HFFc6 (cell line): Measurements from ENCODE around the gene AOPEP. TPM values are rescaled to one million over a fixed set of nuclear protein-coding genes. Genes with fewer than 3 reads are reported as not detected.
A peak's percentile ranks its signal among the peaks of the same experiment; 100 is the strongest.

Experiments used
- DNase-seq: peaks from one replicate; pipeline ENCODE4 v3.0.0-alpha.2; 2018
- H3K27ac Mint-ChIP-seq: 2 replicates; pipeline ENCODE4 v1.8.0; 2020; ENCODE audit warnings: mild to moderate bottlenecking, mixed read lengths
- H3K27me3 Mint-ChIP-seq: 2 replicates; pipeline ENCODE4 v1.8.0; 2021; ENCODE audit warnings: mild to moderate bottlenecking, moderate library complexity, mixed read lengths; ENCODE audit not compliant: insufficient read depth
- H3K36me3 Mint-ChIP-seq: 2 replicates; pipeline ENCODE4 v1.8.0; 2021; ENCODE audit warnings: low read depth, mixed read lengths
- H3K4me1 Mint-ChIP-seq: 2 replicates; pipeline ENCODE4 v1.8.0; 2020; ENCODE audit warnings: low read depth, mixed read lengths
- H3K4me3 Mint-ChIP-seq: 2 replicates; pipeline ENCODE4 v1.8.0; 2020; ENCODE audit warnings: mild to moderate bottlenecking, moderate library complexity, mixed read lengths
- H3K9me3 Mint-ChIP-seq: 2 replicates; pipeline ENCODE4 v1.8.0; 2020; ENCODE audit warnings: mild to moderate bottlenecking, mixed read lengths
- CTCF ChIP-seq: fragments of 200-600 bp; sonication (generic); IDR thresholded peaks from 2 replicates; pipeline ENCODE4 v1.5.0; 2021; ENCODE audit warnings: antibody characterized with exemption, mild to moderate bottlenecking
- total RNA-seq, 6 experiments: library from RNA; stranded (reverse); fragmentation: NEBNext Ultra II Directional; extraction: Animal tissue kit (Norgen Biotek cat#: 25700); gene quantifications; 2 replicates in 1 of 6; 3 replicates in 5 of 6; pipeline ENCODE4 v1.2.3, GENCODE V29; 2021

The AOPEP gene
- total RNA-seq, 6 experiments from 2014 or later, result 32.2 to 46.6 (median 36.3) TPM

DNA sequence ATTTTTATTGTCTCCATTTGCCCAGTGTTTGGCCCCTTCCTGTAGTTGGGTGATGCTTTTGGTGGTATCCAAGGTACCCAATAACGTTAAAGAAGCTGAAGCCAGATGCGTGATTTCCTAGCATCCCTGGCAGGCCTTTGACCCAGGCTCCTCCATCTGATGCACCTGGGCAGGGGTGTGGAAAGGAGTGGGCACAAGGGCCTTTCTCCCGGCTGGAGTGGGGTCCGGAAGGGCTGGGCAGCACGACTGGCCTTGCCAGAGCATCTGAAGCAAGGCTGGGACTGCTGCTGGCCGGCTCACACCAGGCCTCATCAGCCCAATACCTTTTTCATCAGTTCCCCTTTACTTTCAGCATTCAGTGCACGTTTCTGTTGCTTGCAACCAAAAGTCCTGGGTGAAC is 370.8 kb downstream of the AOPEP start:
- peaks cover 21% of the 10 kb centered on the region for H3K27me3 Mint-ChIP-seq
- H3K4me1 Mint-ChIP-seq, result peaks cover 42% of the 10 kb centered on the region
- H3K36me3 Mint-ChIP-seq, result peaks cover 34% of the 10 kb centered on the region; the same call in 1 of the 2 replicates
- no peak overlapping the region for H3K27ac Mint-ChIP-seq
- no peak for DNase-seq
- H3K4me3 Mint-ChIP-seq, result no peak overlapping the region
- no peak for TF ChIP-seq CTCF
- H3K9me3 Mint-ChIP-seq, result no peaks in the 10 kb centered on the region

GRCh38 chr9:95098391-95098921 is 372.0 kb downstream of the AOPEP start:
- Mint-ChIP-seq H3K4me3 (no peak overlapping the region), H3K4me1 (peaks cover 34% of the 10 kb centered on the region), H3K36me3 (peaks cover 26% of the 10 kb centered on the region; the same call in 1 of the 2 replicates)

DNA sequence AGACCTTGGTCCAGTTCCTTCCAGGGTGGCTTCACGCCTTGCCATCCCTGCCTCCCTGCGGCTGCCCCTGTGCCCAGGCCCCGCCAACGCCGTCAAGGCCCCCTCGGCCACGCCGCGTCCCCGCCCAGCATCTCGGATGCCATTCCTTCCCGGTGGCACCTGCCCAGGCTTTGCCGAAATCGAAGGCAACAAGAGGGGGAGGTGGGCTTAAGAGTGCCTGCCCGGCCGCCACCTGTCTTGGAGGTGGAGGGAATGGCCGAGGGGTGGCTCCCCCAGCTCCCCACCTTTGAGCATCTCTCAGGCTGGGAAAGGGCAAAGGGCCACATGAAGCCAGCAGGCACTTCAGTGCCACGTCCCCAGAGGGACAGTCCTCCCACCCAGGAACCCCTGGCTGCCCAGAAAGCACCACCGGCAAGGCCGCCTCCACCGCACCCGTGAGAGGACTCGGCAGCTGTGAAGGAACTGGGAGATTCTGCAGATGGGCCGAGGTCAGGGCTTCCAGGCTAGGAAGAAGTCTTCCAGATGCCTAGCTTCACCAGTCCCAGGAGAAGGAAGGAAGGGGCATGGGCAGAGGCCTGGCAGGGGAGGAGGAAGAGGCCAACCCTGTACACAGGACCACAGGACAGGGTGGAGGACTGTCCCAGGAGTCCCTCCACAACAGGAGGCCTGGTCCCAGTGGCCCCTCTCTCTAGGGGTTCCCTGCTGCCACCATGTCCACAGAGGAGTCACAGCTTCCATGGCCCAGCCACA is 373.0 kb downstream of the AOPEP start:
- H3K9me3 Mint-ChIP-seq, result no peaks in the 10 kb centered on the region
- no peak overlapping the region for H3K4me3 Mint-ChIP-seq
- peaks cover 26% of the 10 kb centered on the region; the same call in 1 of the 2 replicates for H3K36me3 Mint-ChIP-seq
- H3K27me3 Mint-ChIP-seq, result peaks cover 8% of the 10 kb centered on the region
- DNase-seq, result no peak
- TF ChIP-seq CTCF, result no peak
- H3K27ac Mint-ChIP-seq, result peak overlapping the region; percentile 24; the same call in 1 of the 2 replicates
- H3K4me1 Mint-ChIP-seq, result peaks cover 34% of the 10 kb centered on the region

More at GRCh38 chr9:95098391-95098921, 372.0 kb downstream of the AOPEP start:
- TF ChIP-seq CTCF, result no peak
- peak overlapping the region; percentile 7; the same call in 1 of the 2 replicates for H3K27ac Mint-ChIP-seq
- no peaks in the 10 kb centered on the region for H3K9me3 Mint-ChIP-seq
- H3K27me3 Mint-ChIP-seq, result peaks cover 12% of the 10 kb centered on the region
- DNase-seq, result no peak

DNA sequence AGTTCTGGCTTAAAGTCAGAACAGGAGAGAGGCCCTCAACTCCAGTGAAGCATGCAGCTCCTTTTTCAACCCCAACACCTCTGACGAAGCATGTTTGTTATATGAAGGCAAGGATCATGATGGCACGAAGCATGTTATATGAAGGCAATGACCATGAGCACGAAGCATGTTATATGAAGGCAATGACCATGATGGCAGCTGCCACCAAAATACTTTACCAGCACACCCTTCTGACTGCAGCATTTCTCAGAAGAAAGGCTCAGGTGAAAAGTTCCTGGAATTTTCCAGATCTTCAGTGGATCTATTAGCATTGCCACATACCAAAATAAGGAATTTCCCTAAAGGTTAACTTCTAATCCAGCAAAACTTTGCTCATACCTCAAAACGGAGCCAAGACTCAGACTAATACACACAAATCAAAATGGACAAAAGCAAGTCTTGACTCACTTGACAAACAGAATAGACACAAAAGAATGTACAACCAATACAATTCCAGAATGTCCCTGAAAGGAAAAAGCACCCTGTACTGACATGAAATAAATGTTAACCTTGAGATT is 373.6 kb downstream of the AOPEP start:
- peaks cover 8% of the 10 kb centered on the region for H3K27me3 Mint-ChIP-seq
- H3K4me1 Mint-ChIP-seq, result peaks cover 34% of the 10 kb centered on the region
- no peak for DNase-seq
- no peak overlapping the region for H3K4me3 Mint-ChIP-seq
- H3K9me3 Mint-ChIP-seq, result no peaks in the 10 kb centered on the region
- H3K36me3 Mint-ChIP-seq, result peaks cover 21% of the 10 kb centered on the region; the same call in 1 of the 2 replicates
- TF ChIP-seq CTCF, result no peak
- peak overlapping the region; percentile 24; the same call in 1 of the 2 replicates for H3K27ac Mint-ChIP-seq

GRCh38 chr9:95101326-95101725 is 374.8 kb downstream of the AOPEP start:
- H3K27ac Mint-ChIP-seq, result no peak overlapping the region
- H3K9me3 Mint-ChIP-seq, result no peaks in the 10 kb centered on the region
- no peak overlapping the region for H3K4me3 Mint-ChIP-seq
- peaks cover 19% of the 10 kb centered on the region; the same call in 1 of the 2 replicates for H3K36me3 Mint-ChIP-seq
- peaks cover 4% of the 10 kb centered on the region for H3K27me3 Mint-ChIP-seq
- H3K4me1 Mint-ChIP-seq, result peaks cover 34% of the 10 kb centered on the region
- no peak for DNase-seq
- no peak for TF ChIP-seq CTCF
